A172 (cell line): Measurements from ENCODE around the gene DHFR. TPM values are rescaled to one million over a fixed set of nuclear protein-coding genes. Genes with fewer than 3 reads are reported as not detected.
"Not testable (repeated sequence)": the region's sequence is repeated elsewhere in the genome, so short reads cannot be mapped to it uniquely, and the experiment has no call there.

Experiments used
- DNase-seq: peaks from one replicate; pipeline ENCODE4 v3.0.0-alpha.2; 2015; ENCODE audit warnings: low spot score
- total RNA-seq: library from RNA; depleted of rRNA; stranded (reverse); fragments of >200 nt; shearing (Covaris generic); gene quantifications from 2 replicates; pipeline ENCODE4 v1.2.3, GENCODE V29; 2014; rRNA removed

Gene DHFR
- total RNA-seq = 147 and 155 TPM in 2 replicates

DNA sequence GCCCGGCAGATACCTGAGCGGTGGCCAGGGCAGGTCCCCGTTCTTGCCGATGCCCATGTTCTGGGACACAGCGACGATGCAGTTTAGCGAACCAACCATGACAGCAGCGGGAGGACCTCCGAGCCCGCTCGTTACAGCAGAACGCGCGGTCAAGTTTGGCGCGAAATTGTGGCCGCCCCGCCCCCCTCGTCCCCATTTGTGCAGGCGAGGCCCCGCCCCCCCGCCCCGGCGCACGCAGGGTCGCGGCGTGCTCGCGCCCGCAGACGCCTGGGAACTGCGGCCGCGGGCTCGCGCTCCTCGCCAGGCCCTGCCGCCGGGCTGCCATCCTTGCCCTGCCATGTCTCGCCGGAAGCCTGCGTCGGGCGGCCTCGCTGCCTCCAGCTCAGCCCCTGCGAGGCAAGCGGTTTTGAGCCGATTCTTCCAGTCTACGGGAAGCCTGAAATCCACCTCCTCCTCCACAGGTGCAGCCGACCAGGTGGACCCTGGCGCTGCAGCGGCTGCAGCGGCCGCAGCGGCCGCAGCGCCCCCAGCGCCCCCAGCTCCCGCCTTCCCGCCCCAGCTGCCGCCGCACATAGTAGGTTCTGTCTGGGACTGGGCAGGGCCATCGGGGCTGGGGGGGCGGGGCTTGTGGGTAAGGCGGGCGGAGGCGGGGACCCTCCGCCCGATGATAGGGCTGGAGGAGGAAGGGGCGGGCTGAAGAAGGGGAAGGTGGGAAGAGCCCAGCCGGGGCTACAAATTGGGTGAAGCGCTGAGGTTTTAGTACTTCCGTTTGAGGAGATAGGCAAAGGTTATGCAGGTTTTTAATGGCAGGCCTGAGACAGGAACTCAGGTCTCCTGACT is at the start of gene DHFR, which contains the start of gene MSH3:
Gene DHFR (minus strand): TSS at position 593 of the 840 bp plus-strand sequence. CDS start 494 bp downstream, at position 99.
Gene MSH3 (plus strand): TSS at position 262 of the 840 bp plus-strand sequence. CDS start 76 bp downstream, at position 338.
- peak; percentile 92 for DNase-seq

GRCh38 chr5:80704221-80704620 is 49.4 kb upstream of the DHFR start:
- no peak for DNase-seq

- DNase-seq = no peak
These were observed 49.0 kb upstream of the DHFR start for GRCh38 chr5:80703747-80704146.

GRCh38 chr5:80703291-80703690 is 48.5 kb upstream of the DHFR start:
- no peak for DNase-seq

GRCh38 chr5:80701597-80701996 is 46.8 kb upstream of the DHFR start:
- no peak for DNase-seq

DNA sequence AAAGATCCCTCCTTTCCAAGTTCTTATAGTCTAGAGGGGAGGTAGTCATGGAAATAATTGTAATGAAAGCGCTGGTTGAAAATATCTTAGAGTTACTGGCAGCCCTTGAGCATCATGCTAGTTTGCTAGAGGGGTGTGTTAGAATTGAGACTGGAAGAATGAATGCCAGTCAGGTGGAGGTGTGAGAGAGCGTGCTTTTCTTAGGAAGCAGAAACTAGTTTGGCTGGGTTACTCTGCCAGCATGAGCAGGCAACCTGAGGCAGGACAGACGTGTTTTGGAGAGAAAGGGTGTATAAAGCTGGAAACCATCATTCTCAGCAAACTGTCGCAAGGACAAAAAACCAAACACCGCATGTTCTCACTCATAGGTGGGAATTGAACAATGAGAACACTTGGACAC is 43.6 kb upstream of the DHFR start:
- no peak for DNase-seq

DNA sequence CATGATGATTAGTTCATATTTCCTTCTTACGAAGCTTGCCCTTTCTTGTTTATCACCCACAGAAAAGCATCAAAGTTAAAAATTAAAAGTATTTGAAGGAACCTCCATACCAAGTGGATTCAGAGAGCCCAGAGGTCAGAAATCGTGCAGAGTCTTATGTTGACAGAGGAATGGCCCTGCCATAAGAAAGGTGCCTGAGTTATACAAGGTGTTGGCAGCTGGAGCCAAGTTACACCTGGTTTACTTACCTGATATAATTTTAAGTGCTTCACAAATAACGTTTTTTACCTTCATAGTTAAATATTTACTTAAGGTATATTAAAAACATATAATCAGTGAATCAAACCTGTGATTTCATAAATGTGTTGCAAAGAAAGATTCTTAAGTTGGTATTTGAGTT is 42.3 kb upstream of the DHFR start:
- no peak for DNase-seq

DNA sequence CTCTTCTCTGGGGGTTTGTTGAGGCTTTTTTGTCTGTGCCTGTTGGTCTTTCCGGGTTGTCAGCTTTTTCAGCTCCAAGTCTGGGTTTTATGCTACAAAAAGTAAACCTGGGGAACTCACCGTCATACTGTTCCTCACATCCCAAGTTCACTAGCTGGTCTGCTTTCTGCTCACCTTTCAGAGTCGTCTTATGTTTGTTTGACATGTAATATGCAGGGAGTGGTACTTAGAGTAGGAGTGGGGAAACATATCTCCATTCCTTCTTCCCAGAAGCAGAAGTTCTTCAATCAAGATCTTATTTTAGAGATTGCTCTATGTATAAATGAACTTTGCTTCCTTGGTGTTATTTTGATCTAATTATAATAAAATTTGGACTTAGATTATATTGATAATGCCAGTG is 41.7 kb upstream of the DHFR start:
- DNase-seq = no peak

DNA sequence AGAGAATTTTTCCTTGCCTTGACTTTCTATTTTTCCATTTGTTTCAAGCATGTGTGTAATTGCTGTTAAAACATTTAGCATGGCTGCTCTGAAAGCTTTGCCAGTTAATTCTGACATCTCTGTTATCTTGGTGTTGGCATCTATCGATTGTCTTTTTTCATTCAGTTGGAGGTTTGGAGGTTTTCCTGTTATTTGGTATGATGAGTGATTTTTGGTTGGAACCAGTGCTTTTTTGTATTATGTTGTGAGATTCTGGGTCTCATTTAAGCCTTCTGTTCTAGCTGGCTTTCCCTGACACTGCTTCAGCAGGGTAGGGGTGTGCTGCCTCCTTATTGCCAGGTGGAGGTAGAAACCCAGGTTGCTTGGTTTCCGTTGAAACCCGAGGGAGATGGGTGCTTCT is 40.9 kb upstream of the DHFR start:
- DNase-seq = no peak

- DNase-seq = no peak
These were observed 34.8 kb upstream of the DHFR start for GRCh38 chr5:80689627-80690026.

- no peak for DNase-seq
These were observed 34.1 kb upstream of the DHFR start for GRCh38 chr5:80688648-80689420.

GRCh38 chr5:80686757-80687156 is 32.0 kb upstream of the DHFR start:
- DNase-seq = peak; percentile 21

DNA sequence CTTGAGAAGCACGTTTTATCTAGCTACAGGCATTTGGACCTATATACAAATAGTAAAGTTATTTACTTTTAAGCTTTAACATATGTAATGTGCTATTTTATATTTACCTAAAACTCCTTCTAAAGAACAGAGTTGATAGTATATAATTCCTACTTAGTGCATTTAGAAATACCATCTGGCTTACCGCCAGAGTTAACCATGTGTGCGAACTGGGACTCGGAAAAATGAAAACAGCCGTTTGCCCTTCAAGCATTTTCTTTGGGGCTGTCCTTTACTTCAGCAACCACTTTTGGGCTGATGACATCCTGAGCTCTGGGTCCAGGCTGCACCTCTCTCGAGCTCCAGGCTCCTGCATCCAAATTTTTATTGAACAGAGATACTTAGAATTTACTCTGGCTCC is 21.9 kb upstream of the DHFR start:
- DNase-seq = no peak

DNA sequence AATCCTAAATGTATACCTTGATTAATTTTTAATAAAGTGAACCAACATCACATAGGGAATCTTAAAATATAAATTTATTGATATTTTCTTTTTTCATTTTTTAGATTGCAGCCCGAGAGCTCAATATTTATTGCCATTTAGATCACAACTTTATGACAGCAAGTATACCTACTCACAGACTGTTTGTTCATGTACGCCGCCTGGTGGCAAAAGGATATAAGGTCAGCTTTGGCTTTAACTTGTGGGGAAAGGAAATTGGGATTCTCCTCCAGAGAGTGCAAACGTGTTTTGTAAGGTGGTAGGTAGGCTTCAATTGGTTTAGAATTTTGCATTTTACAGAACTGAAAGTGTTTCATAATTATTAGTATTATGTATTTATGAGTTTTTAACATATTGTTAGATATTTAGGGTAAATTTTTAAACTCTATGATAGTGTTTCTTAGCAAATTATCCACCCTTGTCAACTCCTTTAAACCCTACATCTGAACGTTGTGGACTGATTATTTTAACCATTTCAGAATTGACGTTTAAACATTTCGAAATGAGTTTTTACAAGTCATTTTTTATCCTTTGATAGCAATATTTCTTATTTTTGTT is 17.5 kb upstream of the DHFR start:
- peak; percentile 60 for DNase-seq

GRCh38 chr5:80668016-80668969 is 13.5 kb upstream of the DHFR start:
- no peak for DNase-seq

- DNase-seq = no peak
These were observed 12.6 kb upstream of the DHFR start for GRCh38 chr5:80667384-80667783.

GRCh38 chr5:80665057-80665456 is 10.3 kb upstream of the DHFR start:
- DNase-seq = no peak

DNA sequence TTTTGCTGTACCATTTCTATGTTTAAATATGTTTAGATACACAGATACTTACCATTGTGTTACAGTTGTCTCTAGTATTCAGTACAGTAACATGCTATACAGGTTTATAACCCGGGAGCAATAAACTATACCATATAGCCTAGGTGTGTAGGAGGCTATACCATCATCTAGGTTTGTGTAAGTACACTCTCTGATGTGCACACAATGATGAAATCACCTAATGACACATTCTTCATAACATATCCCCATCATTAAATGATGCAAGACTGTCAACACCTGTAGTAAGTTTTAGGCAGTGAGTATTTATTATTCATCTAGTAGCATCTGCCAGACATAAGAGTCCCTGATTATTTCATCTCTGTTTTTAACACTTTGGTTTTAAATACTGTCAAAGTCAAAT is 7.3 kb upstream of the DHFR start:
- DNase-seq = no peak

- not testable (repeated sequence) for DNase-seq
These were observed 5.9 kb upstream of the DHFR start for GRCh38 chr5:80660661-80661060.

DNA sequence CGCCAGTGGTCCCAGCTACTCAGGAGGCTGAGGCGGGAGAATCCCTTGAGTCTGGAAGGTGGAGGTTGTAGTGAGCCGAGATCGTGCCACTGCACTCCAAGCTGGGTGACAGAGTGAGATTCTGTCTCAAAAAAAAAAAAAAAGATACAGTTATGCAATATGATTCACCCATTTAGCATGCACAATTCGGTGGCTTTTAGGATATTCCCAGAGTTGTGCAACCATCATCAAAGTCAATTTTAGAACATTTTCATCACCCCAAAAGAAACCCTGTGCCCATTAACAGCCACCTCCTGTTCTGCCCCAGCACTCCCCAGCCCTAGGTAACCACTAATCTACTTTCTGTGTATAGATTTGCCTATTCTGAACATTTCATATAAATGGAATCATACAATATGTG is 4.3 kb upstream of the DHFR start:
- no peak for DNase-seq

DNA sequence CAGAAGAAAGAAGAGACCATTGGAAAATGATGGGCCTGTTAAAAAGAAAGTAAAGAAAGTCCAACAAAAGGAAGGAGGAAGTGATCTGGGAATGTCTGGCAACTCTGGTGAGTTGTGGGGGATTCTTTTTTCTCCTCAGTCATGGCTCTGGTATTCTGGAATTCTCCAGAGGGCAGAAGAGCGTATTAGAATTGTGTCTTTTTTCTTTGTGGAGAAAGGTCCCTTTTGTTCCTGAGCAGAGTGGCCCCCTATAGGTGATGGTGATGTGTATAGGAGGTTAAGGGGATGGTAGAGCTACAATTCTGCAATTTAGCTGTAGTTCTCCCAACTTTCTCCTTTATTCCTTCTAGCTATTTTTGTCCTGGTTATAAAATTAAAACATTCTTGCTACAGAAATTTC is 1.6 kb upstream of the DHFR start:
- peak; percentile 7 for DNase-seq
